ENCODE data around the gene DHX35. TPM values are rescaled to one million over a fixed set of nuclear protein-coding genes. Genes with fewer than 3 reads are reported as not detected.

The DHX35 gene
- total RNA-seq, 1 experiment from 2014 or later, result 29.5 TPM

- no peaks in the 10 kb centered on the region for H3K27me3 ChIP-seq (replicated peaks; ENCODE audit: control insufficient read depth, insufficient read depth, low read length)
- TF ChIP-seq CTCF (IDR thresholded peaks at IDR 0.05; ENCODE audit: insufficient read depth in 1 of 2, low read depth in 1 of 2, low read length in 1 of 2, severe bottlenecking in 1 of 2, unreplicated experiment in 1 of 2), result no peak
- ChIA-PET POLR2A (interaction anchor here (0.8 to 2.7 kb wide), 10 partner anchors 12 to 489 kb away, joined by 4 to 55 read pairs (median 8); partner anchors contain the start of genes FAM83D and RALGAPB), CTCF (interaction anchor here (0.9 to 3.4 kb wide), 13 partner anchors 8 to 101 kb away, joined by 3 to 32 read pairs (median 6); partner anchors contain the start of gene FAM83D)
- peak overlapping the region; percentile 96 for H3K27ac Mint-ChIP-seq (ENCODE audit: unreplicated experiment)
- H3K36me3 ChIP-seq (ENCODE audit: control insufficient read depth, insufficient read depth, low read length), result no peaks in the 10 kb centered on the region
- intact Hi-C loops (cut with micrococcal nuclease; ENCODE audit: unreplicated experiment), result loop anchor here (1.0 to 2.0 kb wide), 5 partner anchors 29 to 101 kb away; no protein-coding TSS in a partner anchor
- no peaks in the 10 kb centered on the region for H3K9me3 ChIP-seq
- peak overlapping the region; percentile 92 for H3K4me3 Mint-ChIP-seq (ENCODE audit: unreplicated experiment)
- TSS peak; percentile 93 for BruUV-seq (replicated peaks)
- peaks cover 23% of the 10 kb centered on the region for H3K36me3 Mint-ChIP-seq (ENCODE audit: insufficient read depth, unreplicated experiment)
- peak overlapping the region; percentile 84 for H3K4me3 ChIP-seq (ENCODE audit: low read depth, low read length)
- H3K4me1 ChIP-seq, result peaks cover 14% of the 10 kb centered on the region; the same call in 1 of the 2 replicates
- peaks cover 20% of the 10 kb centered on the region for H3K4me1 Mint-ChIP-seq (ENCODE audit: low read depth, unreplicated experiment)
- no peak for DNase-seq
- no peaks in the 10 kb centered on the region for H3K27me3 Mint-ChIP-seq (ENCODE audit: insufficient read depth, unreplicated experiment)
- H3K9me3 Mint-ChIP-seq (ENCODE audit: unreplicated experiment), result no peaks in the 10 kb centered on the region
Observed at GRCh38 chr20:38961530-38962043, 557 bp upstream of the DHX35 start.

GRCh38 chr20:38962928-38963401, 821 bp downstream of the DHX35 start:
- no peaks in the 10 kb centered on the region for H3K27me3 ChIP-seq (replicated peaks; ENCODE audit: control insufficient read depth, insufficient read depth, low read length)
- H3K4me1 ChIP-seq, result peaks cover 14% of the 10 kb centered on the region; the same call in 1 of the 2 replicates
- Mint-ChIP-seq H3K36me3 (ENCODE audit: insufficient read depth, unreplicated experiment) (peaks cover 23% of the 10 kb centered on the region), H3K4me1 (ENCODE audit: low read depth, unreplicated experiment) (peaks cover 20% of the 10 kb centered on the region), H3K4me3 (ENCODE audit: unreplicated experiment) (peak overlapping the region; percentile 92), H3K27me3 (ENCODE audit: insufficient read depth, unreplicated experiment) (no peaks in the 10 kb centered on the region), H3K27ac (ENCODE audit: unreplicated experiment) (peak overlapping the region; percentile 96), H3K9me3 (ENCODE audit: unreplicated experiment) (no peaks in the 10 kb centered on the region)
- H3K4me3 ChIP-seq (ENCODE audit: low read depth, low read length), result peak overlapping the region; percentile 84
- ChIA-PET POLR2A (interaction anchor here (1.0 to 2.7 kb wide), 8 partner anchors 19 to 100 kb away, joined by 3 to 55 read pairs (median 8); partner anchors contain the start of gene FAM83D), CTCF (interaction anchor here (0.6 to 3.4 kb wide), 12 partner anchors 9 to 223 kb away, joined by 3 to 32 read pairs (median 6); partner anchors contain the start of gene FAM83D)
- TSS peak; percentile 56 for BruUV-seq (replicated peaks)
- DNase-seq, result no peak
- intact Hi-C loops (cut with micrococcal nuclease; ENCODE audit: unreplicated experiment), result loop anchor here (1.0 to 2.0 kb wide), 5 partner anchors 30 to 103 kb away; no protein-coding TSS in a partner anchor
- no peak for TF ChIP-seq CTCF (IDR thresholded peaks at IDR 0.05; ENCODE audit: insufficient read depth in 1 of 2, low read depth in 1 of 2, low read length in 1 of 2, severe bottlenecking in 1 of 2, unreplicated experiment in 1 of 2)
- H3K9me3 ChIP-seq, result no peaks in the 10 kb centered on the region
- no peaks in the 10 kb centered on the region for H3K36me3 ChIP-seq (ENCODE audit: control insufficient read depth, insufficient read depth, low read length)

GRCh38 chr20:38963745-38964144, 1.6 kb downstream of the DHX35 start:
- DNase-seq, result no peak
- TF ChIP-seq CTCF (IDR thresholded peaks at IDR 0.05; ENCODE audit: insufficient read depth in 1 of 2, low read depth in 1 of 2, low read length in 1 of 2, severe bottlenecking in 1 of 2, unreplicated experiment in 1 of 2), result no peak
- POLR2A ChIA-PET, result interaction anchor here (1.2 kb wide), 1 partner anchor 101 kb away, joined by 5 read pairs; no protein-coding TSS in a partner anchor
- no peak overlapping the region for H3K4me3 ChIP-seq (ENCODE audit: low read depth, low read length)
- H3K9me3 ChIP-seq, result no peaks in the 10 kb centered on the region
- Mint-ChIP-seq H3K4me1 (ENCODE audit: low read depth, unreplicated experiment) (peaks cover 20% of the 10 kb centered on the region), H3K27ac (ENCODE audit: unreplicated experiment) (no peak overlapping the region), H3K27me3 (ENCODE audit: insufficient read depth, unreplicated experiment) (no peaks in the 10 kb centered on the region), H3K36me3 (ENCODE audit: insufficient read depth, unreplicated experiment) (peaks cover 22% of the 10 kb centered on the region), H3K4me3 (ENCODE audit: unreplicated experiment) (no peak overlapping the region), H3K9me3 (ENCODE audit: unreplicated experiment) (no peaks in the 10 kb centered on the region)
- no TSS peak for BruUV-seq (replicated peaks)
- intact Hi-C loops (cut with micrococcal nuclease; ENCODE audit: unreplicated experiment), result loop anchor here (2.0 kb wide), 2 partner anchors 31 to 69 kb away; no protein-coding TSS in a partner anchor
- no peaks in the 10 kb centered on the region for H3K36me3 ChIP-seq (ENCODE audit: control insufficient read depth, insufficient read depth, low read length)
- CTCF ChIA-PET, result interaction anchor here (0.6 to 3.4 kb wide), 3 partner anchors 37 to 224 kb away, joined by 3 to 32 read pairs (median 11); partner anchors contain the start of gene FAM83D
- H3K27me3 ChIP-seq (replicated peaks; ENCODE audit: control insufficient read depth, insufficient read depth, low read length), result no peaks in the 10 kb centered on the region
- peaks cover 14% of the 10 kb centered on the region; the same call in 1 of the 2 replicates for H3K4me1 ChIP-seq

All from Caco-2 (cell line).